ENCODE data around the gene DPYSL3.

DNA sequence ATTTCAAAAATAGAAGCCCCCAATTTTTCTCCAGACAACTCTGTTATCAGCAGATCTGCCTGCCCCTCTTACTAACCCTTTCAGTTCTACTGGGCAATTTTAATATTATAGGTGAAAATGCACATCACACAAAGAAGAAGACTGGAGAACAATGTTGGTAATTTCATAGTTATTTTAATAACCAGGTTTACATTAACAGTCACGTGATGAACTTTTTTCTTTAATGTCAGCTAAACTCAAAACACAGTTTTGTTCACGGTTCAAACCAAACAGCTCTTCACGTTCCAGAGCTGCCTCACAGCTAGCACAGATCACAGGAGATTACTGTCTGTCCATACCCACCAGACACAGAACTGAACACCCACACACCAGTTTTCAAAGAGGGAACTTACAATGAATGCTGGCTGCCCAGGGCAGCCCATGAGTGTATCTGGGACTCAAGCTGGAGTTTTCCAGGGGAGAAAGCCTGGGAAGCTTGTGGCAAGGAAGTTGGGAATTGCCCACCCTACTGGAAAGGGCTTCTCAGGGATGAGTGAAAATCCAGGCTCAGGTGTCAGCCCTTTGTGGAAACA lies 119.1 kb downstream of the DPYSL3 start:
- TF ChIP-seq, protein P1, sequence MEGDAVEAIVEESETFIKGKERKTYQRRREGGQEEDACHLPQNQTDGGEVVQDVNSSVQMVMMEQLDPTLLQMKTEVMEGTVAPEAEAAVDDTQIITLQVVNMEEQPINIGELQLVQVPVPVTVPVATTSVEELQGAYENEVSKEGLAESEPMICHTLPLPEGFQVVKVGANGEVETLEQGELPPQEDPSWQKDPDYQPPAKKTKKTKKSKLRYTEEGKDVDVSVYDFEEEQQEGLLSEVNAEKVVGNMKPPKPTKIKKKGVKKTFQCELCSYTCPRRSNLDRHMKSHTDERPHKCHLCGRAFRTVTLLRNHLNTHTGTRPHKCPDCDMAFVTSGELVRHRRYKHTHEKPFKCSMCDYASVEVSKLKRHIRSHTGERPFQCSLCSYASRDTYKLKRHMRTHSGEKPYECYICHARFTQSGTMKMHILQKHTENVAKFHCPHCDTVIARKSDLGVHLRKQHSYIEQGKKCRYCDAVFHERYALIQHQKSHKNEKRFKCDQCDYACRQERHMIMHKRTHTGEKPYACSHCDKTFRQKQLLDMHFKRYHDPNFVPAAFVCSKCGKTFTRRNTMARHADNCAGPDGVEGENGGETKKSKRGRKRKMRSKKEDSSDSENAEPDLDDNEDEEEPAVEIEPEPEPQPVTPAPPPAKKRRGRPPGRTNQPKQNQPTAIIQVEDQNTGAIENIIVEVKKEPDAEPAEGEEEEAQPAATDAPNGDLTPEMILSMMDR (IDR thresholded peaks at IDR 0.05) = no peak
- TF ChIP-seq POLR2A (IDR thresholded peaks at IDR 0.05) (no peak), EP300 (IDR thresholded peaks at IDR 0.05) (no peak)

Data from tibial nerve (tissue), 4 donors.